HL-60 (cell line): ENCODE data around the gene ARHGEF4.

Experiments used
- DNase-seq, 2 experiments: peaks; one replicate each; pipeline ENCODE4 v3.0.0-alpha.2; 2010 to 2020; ENCODE audit warnings: low read depth in 1 of 2, low spot score in 1 of 2
- H3K27ac ChIP-seq: fragments of 250-450 bp; sonication (Bioruptor Pico); replicated peaks from 2 replicates; pipeline ENCODE4 v1.5.1; 2020; ENCODE audit warnings: mild to moderate bottlenecking, moderate library complexity
- H3K27me3 ChIP-seq: fragments of 250-450 bp; sonication (Bioruptor Pico); 2 replicates; pipeline ENCODE4 v1.5.1; 2021; ENCODE audit warnings: mild to moderate bottlenecking, moderate library complexity; ENCODE audit not compliant: insufficient read depth, poor library complexity, severe bottlenecking
- H3K4me3 ChIP-seq: replicated peaks from 2 replicates; pipeline ENCODE4 v1.5.1; 2011; ENCODE audit warnings: mild to moderate bottlenecking, control low read depth, low read length; ENCODE audit not compliant: insufficient read depth
- CTCF ChIP-seq: IDR thresholded peaks from one replicate; pipeline ENCODE4 v1.5.1; 2011; ENCODE audit warnings: low read length, control low read depth, inconsistent platforms; ENCODE audit not compliant: insufficient read depth
- GABPA ChIP-seq: IDR thresholded peaks from 2 replicates; pipeline ENCODE4 v1.6.1; 2012; ENCODE audit warnings: low read depth
- POLR2AphosphoS5 ChIP-seq: IDR thresholded peaks from 2 replicates; pipeline ENCODE4 v1.6.1; 2012; ENCODE audit warnings: low read depth
- SPI1 ChIP-seq: IDR thresholded peaks from 2 replicates; pipeline ENCODE4 v1.6.1; 2012; ENCODE audit warnings: low read depth, mild to moderate bottlenecking, borderline replicate concordance
- TF ChIP-seq, protein P1 (sequence below): IDR thresholded peaks from 2 replicates; pipeline ENCODE4 v1.6.1; 2012; ENCODE audit warnings: low read depth; ENCODE audit not compliant: insufficient replicate concordance

Gene ARHGEF4

GRCh38 chr2:130966149-130966774 lies 129.5 kb downstream of the ARHGEF4 start:
- no peak overlapping the region for H3K4me3 ChIP-seq
- no peak overlapping the region for H3K27ac ChIP-seq
- TF ChIP-seq, protein P1, sequence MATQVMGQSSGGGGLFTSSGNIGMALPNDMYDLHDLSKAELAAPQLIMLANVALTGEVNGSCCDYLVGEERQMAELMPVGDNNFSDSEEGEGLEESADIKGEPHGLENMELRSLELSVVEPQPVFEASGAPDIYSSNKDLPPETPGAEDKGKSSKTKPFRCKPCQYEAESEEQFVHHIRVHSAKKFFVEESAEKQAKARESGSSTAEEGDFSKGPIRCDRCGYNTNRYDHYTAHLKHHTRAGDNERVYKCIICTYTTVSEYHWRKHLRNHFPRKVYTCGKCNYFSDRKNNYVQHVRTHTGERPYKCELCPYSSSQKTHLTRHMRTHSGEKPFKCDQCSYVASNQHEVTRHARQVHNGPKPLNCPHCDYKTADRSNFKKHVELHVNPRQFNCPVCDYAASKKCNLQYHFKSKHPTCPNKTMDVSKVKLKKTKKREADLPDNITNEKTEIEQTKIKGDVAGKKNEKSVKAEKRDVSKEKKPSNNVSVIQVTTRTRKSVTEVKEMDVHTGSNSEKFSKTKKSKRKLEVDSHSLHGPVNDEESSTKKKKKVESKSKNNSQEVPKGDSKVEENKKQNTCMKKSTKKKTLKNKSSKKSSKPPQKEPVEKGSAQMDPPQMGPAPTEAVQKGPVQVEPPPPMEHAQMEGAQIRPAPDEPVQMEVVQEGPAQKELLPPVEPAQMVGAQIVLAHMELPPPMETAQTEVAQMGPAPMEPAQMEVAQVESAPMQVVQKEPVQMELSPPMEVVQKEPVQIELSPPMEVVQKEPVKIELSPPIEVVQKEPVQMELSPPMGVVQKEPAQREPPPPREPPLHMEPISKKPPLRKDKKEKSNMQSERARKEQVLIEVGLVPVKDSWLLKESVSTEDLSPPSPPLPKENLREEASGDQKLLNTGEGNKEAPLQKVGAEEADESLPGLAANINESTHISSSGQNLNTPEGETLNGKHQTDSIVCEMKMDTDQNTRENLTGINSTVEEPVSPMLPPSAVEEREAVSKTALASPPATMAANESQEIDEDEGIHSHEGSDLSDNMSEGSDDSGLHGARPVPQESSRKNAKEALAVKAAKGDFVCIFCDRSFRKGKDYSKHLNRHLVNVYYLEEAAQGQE: no peak
- TF ChIP-seq CTCF (no peak), SPI1 (no peak), GABPA (no peak), POLR2AphosphoS5 (no peak)
- no peak for DNase-seq
- peaks cover 32% of the 10 kb centered on the region for H3K27me3 ChIP-seq

- DNase-seq: no peak
- TF ChIP-seq SPI1 (no peak), POLR2AphosphoS5 (no peak), CTCF (no peak), GABPA (no peak)
- TF ChIP-seq, protein P1: no peak
- Histone ChIP-seq H3K4me3 (no peak overlapping the region), H3K27me3 (peaks cover 32% of the 10 kb centered on the region), H3K27ac (no peak overlapping the region)
Observed at GRCh38 chr2:130966775-130967490, 130.2 kb downstream of the ARHGEF4 start.

GRCh38 chr2:130972410-130972809 lies 135.7 kb downstream of the ARHGEF4 start:
- H3K27me3 ChIP-seq: no peaks in the 10 kb centered on the region
- no peak for DNase-seq
- no peak overlapping the region for H3K27ac ChIP-seq
- no peak for TF ChIP-seq SPI1
- no peak for TF ChIP-seq CTCF
- no peak for TF ChIP-seq GABPA
- H3K4me3 ChIP-seq: no peak overlapping the region
